ENCODE results near the gene LYVE1. TPM values are rescaled to one million over a fixed set of nuclear protein-coding genes. Genes with fewer than 3 reads are reported as not detected.

The LYVE1 gene
- total and polyA plus RNA-seq, 2 donors from 2014 or later: 10.0 to 101 TPM

- no peak overlapping the region for H3K9ac ChIP-seq (ENCODE audit: low read length in 3 of 3)
- peaks cover 0 to 3% (median 0%) of the 10 kb centered on the region in 3 donors for H3K36me3 ChIP-seq (ENCODE audit: control insufficient read depth in 2 of 3, insufficient read depth in 3 of 3, low read length in 3 of 3)
- H3K9me3 ChIP-seq (ENCODE audit: control insufficient read depth in 2 of 3, insufficient read depth in 1 of 3, low read length in 3 of 3): no peaks in the 10 kb centered on the region
- DNase-seq: no peak
- H3K4me1 ChIP-seq (ENCODE audit: control insufficient read depth in 2 of 3, insufficient read depth in 2 of 3, low read depth in 1 of 3, low read length in 3 of 3): peaks cover 0 to 3% (median 2%) of the 10 kb centered on the region in 3 donors
- FAIRE-seq: no peak
- intact Hi-C loops (cut with DNase I): no loop called here
- H3K27ac ChIP-seq (ENCODE audit: low read depth in 2 of 2, low read length in 2 of 2): no peak overlapping the region
- no peak overlapping the region for H3K4me3 ChIP-seq (ENCODE audit: low read length in 3 of 3)
- no peak for TF ChIP-seq CTCF (IDR thresholded peaks at IDR 0.05; ENCODE audit: borderline replicate concordance, extremely low read depth, insufficient read depth)
- H3K27me3 ChIP-seq (ENCODE audit: control insufficient read depth, insufficient read depth, low read length): no peaks in the 10 kb centered on the region
Measured at GRCh38 chr11:10573028-10573427, 4.6 kb upstream of the LYVE1 start.

GRCh38 chr11:10572533-10572932, 4.1 kb upstream of the LYVE1 start:
- intact Hi-C loops (cut with DNase I): no loop called here
- peaks cover 0 to 3% (median 2%) of the 10 kb centered on the region in 3 donors for H3K4me1 ChIP-seq (ENCODE audit: control insufficient read depth in 2 of 3, insufficient read depth in 2 of 3, low read depth in 1 of 3, low read length in 3 of 3)
- H3K36me3 ChIP-seq (ENCODE audit: control insufficient read depth in 2 of 3, insufficient read depth in 3 of 3, low read length in 3 of 3): peaks cover 0 to 3% (median 0%) of the 10 kb centered on the region in 3 donors
- TF ChIP-seq CTCF (IDR thresholded peaks at IDR 0.05; ENCODE audit: borderline replicate concordance, extremely low read depth, insufficient read depth): no peak
- H3K27me3 ChIP-seq (ENCODE audit: control insufficient read depth, insufficient read depth, low read length): no peaks in the 10 kb centered on the region
- no peak overlapping the region for H3K9ac ChIP-seq (ENCODE audit: low read length in 3 of 3)
- no peaks in the 10 kb centered on the region for H3K9me3 ChIP-seq (ENCODE audit: control insufficient read depth in 2 of 3, insufficient read depth in 1 of 3, low read length in 3 of 3)
- H3K4me3 ChIP-seq (ENCODE audit: low read length in 3 of 3): no peak overlapping the region
- H3K27ac ChIP-seq (ENCODE audit: low read depth in 2 of 2, low read length in 2 of 2): no peak overlapping the region
- no peak for FAIRE-seq
- DNase-seq: no peak

GRCh38 chr11:10567446-10567845, 1.0 kb downstream of the LYVE1 start:
- DNase-seq: no peak
- Histone ChIP-seq H3K27me3 (ENCODE audit: control insufficient read depth, insufficient read depth, low read length) (no peaks in the 10 kb centered on the region), H3K9ac (ENCODE audit: low read length in 3 of 3) (no peak overlapping the region), H3K9me3 (ENCODE audit: control insufficient read depth in 2 of 3, insufficient read depth in 1 of 3, low read length in 3 of 3) (no peaks in the 10 kb centered on the region), H3K4me1 (ENCODE audit: control insufficient read depth in 2 of 3, insufficient read depth in 2 of 3, low read depth in 1 of 3, low read length in 3 of 3) (peaks cover 0 to 3% (median 2%) of the 10 kb centered on the region in 3 donors), H3K4me3 (ENCODE audit: low read length in 3 of 3) (no peak overlapping the region), H3K27ac (ENCODE audit: low read depth in 2 of 2, low read length in 2 of 2) (no peak overlapping the region), H3K36me3 (ENCODE audit: control insufficient read depth in 2 of 3, insufficient read depth in 3 of 3, low read length in 3 of 3) (no peaks in the 10 kb centered on the region)
- intact Hi-C loops (cut with DNase I): no loop called here
- no peak for TF ChIP-seq CTCF (IDR thresholded peaks at IDR 0.05; ENCODE audit: borderline replicate concordance, extremely low read depth, insufficient read depth)
- FAIRE-seq: no peak
